H1 (cell line): ENCODE results near the gene LRRC27. TPM values are rescaled to one million over a fixed set of nuclear protein-coding genes. Genes with fewer than 3 reads are reported as not detected.
A peak's percentile ranks its signal among the peaks of the same experiment; 100 is the strongest.

ENCODE experiments used
- CTCF ChIA-PET: fragments of 300-600 bp; sonication (Branson Sonifier 250); formaldehyde crosslinking; loops from one replicate; lab custom pipeline; 2021; ENCODE audit not compliant: partially characterized antibody; lab: Charles Lee
- POLR2A ChIA-PET: fragments of 300-600 bp; sonication (Branson Sonifier 250); formaldehyde crosslinking; loops from one replicate; lab custom pipeline; 2021; ENCODE audit warnings: inconsistent platforms; ENCODE audit not compliant: partially characterized antibody; lab: Charles Lee
- DNase-seq, 2 experiments: peaks; one replicate each; pipeline versions ENCODE4 v3.0.0 to v3.0.0-alpha.2; 2010 to 2022; ENCODE audit warnings: low spot score in 2 of 2, low read depth in 1 of 2, mixed read lengths in 1 of 2
- FAIRE-seq: peaks from 2 replicates; lab custom pipeline; 2011; peaks lifted over from hg19 to GRCh38; lab: Jason Lieb, UNC
- H2AFZ ChIP-seq: 2 replicates; pipeline ENCODE4 v1.8.1; 2012; ENCODE audit warnings: low read length, inconsistent platforms
- H2AK5ac ChIP-seq: 2 replicates; pipeline ENCODE4 v1.6.1; 2013; ENCODE audit warnings: low read depth, low read length
- H2BK120ac ChIP-seq: replicated peaks from 2 replicates; pipeline ENCODE3; 2013; ENCODE audit warnings: low read depth, low read length, inconsistent platforms
- H2BK12ac ChIP-seq: 2 replicates; pipeline ENCODE4 v1.6.1; 2013; ENCODE audit warnings: low read depth, low read length
- H2BK15ac ChIP-seq: 2 replicates; pipeline ENCODE4 v1.6.1; 2013; ENCODE audit warnings: low read length
- H2BK20ac ChIP-seq: 2 replicates; pipeline ENCODE4 v1.6.1; 2013; ENCODE audit warnings: low read length
- H2BK5ac ChIP-seq: 2 replicates; pipeline ENCODE4 v1.6.1; 2013; ENCODE audit warnings: low read depth, low read length
- H3K14ac ChIP-seq: 2 replicates; pipeline ENCODE4 v1.6.1; 2013; ENCODE audit warnings: inconsistent platforms; ENCODE audit not compliant: insufficient read length
- H3K18ac ChIP-seq: 2 replicates; pipeline ENCODE4 v1.6.1; 2013; ENCODE audit warnings: low read length; ENCODE audit errors: extremely low read depth
- H3K23ac ChIP-seq: 2 replicates; pipeline ENCODE4 v1.6.1; 2013; ENCODE audit warnings: inconsistent platforms; ENCODE audit not compliant: insufficient read length
- H3K23me2 ChIP-seq: 2 replicates; pipeline ENCODE4 v1.6.1; 2013; ENCODE audit warnings: low read depth, low read length
- H3K27ac ChIP-seq: 2 replicates; pipeline ENCODE4 v1.6.1; 2011; ENCODE audit warnings: low read depth, low read length, inconsistent platforms
- H3K27me3 ChIP-seq, 4 experiments: replicated peaks in 1 of 4; 1 replicate in 1 of 4; 2 replicates in 3 of 4; pipeline versions ENCODE4 v1.6.1 to v1.8.1; 2011 to 2013; ENCODE audit warnings: low read length in 3 of 4, mild to moderate bottlenecking in 3 of 4, inconsistent platforms in 2 of 4, mixed read lengths in 2 of 4, moderate library complexity in 1 of 4; ENCODE audit not compliant: control insufficient read depth in 3 of 4, insufficient read depth in 3 of 4; ENCODE audit errors: extremely low read depth in 1 of 4
- H3K36me3 ChIP-seq, 4 experiments: 2 replicates each; pipeline versions ENCODE4 v1.6.1 to v1.8.1; 2011 to 2013; ENCODE audit warnings: mild to moderate bottlenecking in 4 of 4, low read length in 3 of 4, moderate library complexity in 2 of 4, control low read depth in 1 of 4, inconsistent platforms in 1 of 4; ENCODE audit not compliant: insufficient read depth in 4 of 4, control insufficient read depth in 2 of 4
- H3K4ac ChIP-seq: replicated peaks from 2 replicates; pipeline ENCODE3; 2013; ENCODE audit warnings: low read length, low read depth, mixed read lengths, inconsistent platforms; ENCODE audit not compliant: insufficient read length
- H3K4me1 ChIP-seq, 4 experiments: replicated peaks in 1 of 4; 1 replicate in 1 of 4; 2 replicates in 3 of 4; pipeline versions ENCODE4 v1.6.1 to v1.8.1; 2011 to 2013; ENCODE audit warnings: low read length in 3 of 4, inconsistent platforms in 2 of 4, mixed read lengths in 1 of 4; ENCODE audit not compliant: insufficient read depth in 4 of 4, control insufficient read depth in 3 of 4
- H3K4me2 ChIP-seq, 2 experiments: 2 replicates each; pipeline versions ENCODE4 v1.6.1 to v1.8.1; 2011 to 2013; ENCODE audit warnings: low read depth in 2 of 2, low read length in 2 of 2, control low read depth in 1 of 2, inconsistent platforms in 1 of 2, mild to moderate bottlenecking in 1 of 2; ENCODE audit not compliant: insufficient read depth in 1 of 2
- H3K4me3 ChIP-seq, 4 experiments: fragments of 200-600, 300-600 bp in 1 of 4; sonication (generic), shearing (Covaris generic), sonication (Bioruptor Twin) in 1 of 4; 2 replicates each; pipeline versions ENCODE4 v1.5.1 to v1.8.1; 2011 to 2016; ENCODE audit warnings: low read length in 4 of 4, low read depth in 3 of 4, control low read depth in 2 of 4, inconsistent platforms in 2 of 4, mild to moderate bottlenecking in 2 of 4, mixed read lengths in 1 of 4, moderate library complexity in 1 of 4; ENCODE audit not compliant: insufficient read depth in 2 of 4; ENCODE audit errors: extremely low read depth in 1 of 4
- H3K56ac ChIP-seq: replicated peaks from 2 replicates; pipeline ENCODE3; 2013; ENCODE audit warnings: low read depth, mild to moderate bottlenecking, mixed read lengths, low read length, inconsistent platforms; ENCODE audit not compliant: insufficient read length
- H3K79me1 ChIP-seq: 2 replicates; pipeline ENCODE4 v1.6.1; 2013; ENCODE audit warnings: low read depth, low read length, control low read depth
- H3K79me2 ChIP-seq, 2 experiments: 2 replicates each; pipeline versions ENCODE4 v1.6.1 to v1.8.1; 2012 to 2013; ENCODE audit warnings: low read length in 2 of 2, mild to moderate bottlenecking in 2 of 2, inconsistent platforms in 1 of 2; ENCODE audit not compliant: insufficient read depth in 2 of 2, control insufficient read depth in 1 of 2
- H3K9ac ChIP-seq, 4 experiments: replicated peaks in 1 of 4; 1 replicate in 1 of 4; 2 replicates in 3 of 4; pipeline versions ENCODE4 v1.6.1 to v1.8.1; 2011 to 2013; ENCODE audit warnings: low read depth in 3 of 4, low read length in 3 of 4, control low read depth in 2 of 4, mild to moderate bottlenecking in 2 of 4, moderate library complexity in 2 of 4, inconsistent platforms in 1 of 4; ENCODE audit errors: extremely low read depth in 1 of 4
- H3K9me3 ChIP-seq, 2 experiments: 2 replicates each; pipeline versions ENCODE4 v1.6.1 to v1.8.1; 2012 to 2013; ENCODE audit warnings: mild to moderate bottlenecking in 2 of 2, moderate library complexity in 2 of 2, control low read depth in 1 of 2, inconsistent platforms in 1 of 2, low read depth in 1 of 2, low read length in 1 of 2, mixed read lengths in 1 of 2; ENCODE audit not compliant: insufficient read depth in 2 of 2
- H4K20me1 ChIP-seq, 2 experiments: replicated peaks in 1 of 2; 2 replicates each; pipeline versions ENCODE3 to v1.8.1; 2011 to 2013; ENCODE audit warnings: inconsistent platforms in 2 of 2, low read length in 2 of 2, mild to moderate bottlenecking in 1 of 2; ENCODE audit not compliant: insufficient read depth in 2 of 2, control insufficient read depth in 1 of 2
- H4K5ac ChIP-seq: 2 replicates; pipeline ENCODE4 v1.6.1; 2013; ENCODE audit warnings: low read length, low read depth, mixed read lengths, inconsistent platforms; ENCODE audit not compliant: insufficient read length
- H4K8ac ChIP-seq: 2 replicates; pipeline ENCODE4 v1.8.0; 2013; ENCODE audit warnings: mild to moderate bottlenecking, moderate library complexity, low read length, inconsistent platforms; ENCODE audit not compliant: insufficient read depth; ENCODE audit errors: extremely low read depth
- H4K91ac ChIP-seq: replicated peaks from 2 replicates; pipeline ENCODE3; 2013; ENCODE audit warnings: low read length, mixed read lengths, inconsistent platforms; ENCODE audit not compliant: insufficient read length
- RXRA ChIP-seq: IDR thresholded peaks from 2 replicates; pipeline ENCODE4 v1.6.1; 2011; ENCODE audit warnings: low read depth, mild to moderate bottlenecking, low read length, moderate library complexity; ENCODE audit not compliant: insufficient read depth
- WGBS, 2 experiments: shearing (Covaris generic) in 1 of 2; methylation state at CpG; one replicate each; pipeline versions ENCODE4 v1.1.6 to v1.1.7; 2013 to 2015; ENCODE audit warnings: low lambda C conversion rate in 2 of 2, mixed read lengths in 2 of 2, inconsistent platforms in 1 of 2, low coverage in 1 of 2, missing lambda C conversion rate in 1 of 2; ENCODE audit not compliant: insufficient replicate concordance in 2 of 2, insufficient coverage in 1 of 2, insufficient read length in 1 of 2; ENCODE audit errors: extremely low coverage in 1 of 2, missing lambda C conversion rate in 1 of 2; 5-methylcytosine and 5-hydroxymethylcytosine counted together
- polyA plus RNA-seq, 7 experiments: library from polyadenylated mRNA; depleted of rRNA in 3 of 7; stranded (reverse) in 5 of 7; unstranded in 2 of 7; fragments of >200 nt in 5 of 7; fragments of 200-250 nt in 2 of 7; gene quantifications; 1 replicate in 5 of 7; 2 replicates in 1 of 7; 4 replicates in 1 of 7; pipeline versions ENCODE4 v1.2.1 to v1.2.3, GENCODE V29; 2011 to 2013; ENCODE audit warnings: missing spikeins in 2 of 7, mixed read lengths in 2 of 7
- total RNA-seq: library from RNA; stranded (reverse); fragmentation: NEBNext Ultra II Directional; extraction: Animal tissue kit (Norgen Biotek cat#: 25700); gene quantifications from 2 replicates; pipeline ENCODE4 v1.2.1, GENCODE V29; 2021
- TF ChIP-seq, protein P1 (sequence below): IDR thresholded peaks from 2 replicates; pipeline ENCODE4 v1.6.1; 2012; ENCODE audit warnings: inconsistent platforms

Gene LRRC27
- total and polyA plus RNA-seq, 2 of the 8 experiments (the other 6 are each of a cell fraction or from before 2014, with no cell fraction given), result 1.2 to 3.8 TPM

DNA sequence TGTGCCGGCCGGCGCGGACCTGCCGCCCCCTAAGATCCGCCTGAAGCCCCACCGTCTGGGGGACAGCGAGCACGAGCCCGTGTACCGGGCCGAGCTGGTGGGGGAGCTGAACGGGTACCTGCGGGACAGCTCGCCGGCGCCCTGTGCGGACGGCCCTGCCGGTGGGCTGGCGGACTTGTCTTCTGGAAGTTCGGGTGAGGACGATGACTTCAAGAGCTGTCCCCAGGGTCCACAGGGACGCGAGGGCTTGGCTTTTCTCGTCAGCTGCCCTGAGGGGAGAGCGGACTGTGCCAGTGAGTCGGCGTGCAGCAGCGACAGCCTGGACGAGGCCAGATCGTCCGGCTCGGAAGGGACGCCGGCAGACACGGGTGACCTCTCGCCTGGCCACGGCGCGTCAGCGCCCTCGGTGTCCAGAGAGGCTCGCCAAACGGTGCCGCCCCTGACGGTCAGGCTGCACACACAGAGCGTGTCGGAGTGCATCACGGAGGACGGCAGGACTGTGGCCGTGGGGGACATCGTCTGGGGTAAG, 73.5 kb downstream of the LRRC27 start:
- no peaks in the 10 kb centered on the region for H3K23me2 ChIP-seq
- WGBS, 2 experiments, result 91% methylated on average over 47 of the region's 53 CpGs; no CpG with 5 or more reads in 1 of the 2 experiments
- H2BK120ac ChIP-seq, result peak overlapping the region; percentile 10
- peak overlapping the region; percentile 98; the same call in 1 of the 2 replicates for H2AK5ac ChIP-seq
- no peaks in the 10 kb centered on the region for H3K27me3 ChIP-seq
- DNase-seq (no peak), FAIRE-seq (no peak)
- POLR2A ChIA-PET, result interaction anchor here (1.3 to 5.6 kb wide), 7 partner anchors 8 to 41 kb away, joined by 3 to 71 read pairs (median 6); partner anchors contain the start of gene PWWP2B
- H3K36me3 ChIP-seq, result peaks cover 0 to 8% (median 2%) of the 10 kb centered on the region in 4 experiments; a peak in 3 of 8 replicates
- no peak overlapping the region for H3K4me2 ChIP-seq
- no peaks in the 10 kb centered on the region for H3K9me3 ChIP-seq
- peak overlapping the region; percentile 80 for H4K91ac ChIP-seq
- peak overlapping the region; percentile 66; the same call in 1 of the 2 replicates for H2BK5ac ChIP-seq
- no peak for TF ChIP-seq RXRA
- TF ChIP-seq, protein P1, sequence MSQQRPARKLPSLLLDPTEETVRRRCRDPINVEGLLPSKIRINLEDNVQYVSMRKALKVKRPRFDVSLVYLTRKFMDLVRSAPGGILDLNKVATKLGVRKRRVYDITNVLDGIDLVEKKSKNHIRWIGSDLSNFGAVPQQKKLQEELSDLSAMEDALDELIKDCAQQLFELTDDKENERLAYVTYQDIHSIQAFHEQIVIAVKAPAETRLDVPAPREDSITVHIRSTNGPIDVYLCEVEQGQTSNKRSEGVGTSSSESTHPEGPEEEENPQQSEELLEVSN, result 0 out of 2 replicates have a peak, but pooled peaks have one; percentile 2
- no peaks in the 10 kb centered on the region for H3K79me2 ChIP-seq
- H4K5ac ChIP-seq, result peak overlapping the region; percentile 16
- CTCF ChIA-PET, result interaction anchor here (0.5 to 3.2 kb wide), 19 partner anchors 8 to 228 kb away, joined by 3 to 28 read pairs (median 4); no protein-coding TSS in a partner anchor
- H3K4ac ChIP-seq, result peak overlapping the region; percentile 99
- no peak overlapping the region for H2AFZ ChIP-seq
- H2BK15ac ChIP-seq, result no peak overlapping the region; the same call in 1 of the 2 replicates
- H3K56ac ChIP-seq, result no peak overlapping the region
- peaks cover 3 to 48% (median 35%) of the 10 kb centered on the region in 4 experiments for H3K4me1 ChIP-seq
- peak overlapping the region; percentile 97; the same call in 1 of the 2 replicates for H2BK12ac ChIP-seq
- H3K14ac ChIP-seq, result no peak overlapping the region
- no peak overlapping the region for H3K27ac ChIP-seq
- H4K20me1 ChIP-seq, result peaks cover 0 to 3% of the 10 kb centered on the region in 2 experiments
- H3K9ac ChIP-seq, result no peak overlapping the region; a peak in 1 of 7 replicates
- peak overlapping the region; percentile 39 for H4K8ac ChIP-seq
- H3K4me3 ChIP-seq, result no peak overlapping the region
- H3K79me1 ChIP-seq, result peaks cover 2% of the 10 kb centered on the region; the same call in 1 of the 2 replicates
- H2BK20ac ChIP-seq, result 0 out of 2 replicates have a peak overlapping the region, but pooled peaks have one; percentile 75
- H3K23ac ChIP-seq, result no peak overlapping the region
- H3K18ac ChIP-seq, result no peak overlapping the region; the same call in none of the 2 replicates
